GM12865 (cell line): ENCODE measurements around the gene CATSPERB.

Source experiments
- DNase-seq: peaks from one replicate; pipeline ENCODE4 v3.0.0; 2010; ENCODE audit warnings: low read depth
- H3K4me3 ChIP-seq: 2 replicates; pipeline ENCODE4 v1.5.1; 2011; ENCODE audit warnings: mild to moderate bottlenecking, low read depth, low read length, control low read depth
- CTCF ChIP-seq: IDR thresholded peaks from 2 replicates; pipeline ENCODE4 v1.5.1; 2011; ENCODE audit warnings: low read length, control low read depth, low read depth, inconsistent platforms; ENCODE audit not compliant: insufficient read depth; ENCODE audit errors: missing control alignments

CATSPERB gene

DNA sequence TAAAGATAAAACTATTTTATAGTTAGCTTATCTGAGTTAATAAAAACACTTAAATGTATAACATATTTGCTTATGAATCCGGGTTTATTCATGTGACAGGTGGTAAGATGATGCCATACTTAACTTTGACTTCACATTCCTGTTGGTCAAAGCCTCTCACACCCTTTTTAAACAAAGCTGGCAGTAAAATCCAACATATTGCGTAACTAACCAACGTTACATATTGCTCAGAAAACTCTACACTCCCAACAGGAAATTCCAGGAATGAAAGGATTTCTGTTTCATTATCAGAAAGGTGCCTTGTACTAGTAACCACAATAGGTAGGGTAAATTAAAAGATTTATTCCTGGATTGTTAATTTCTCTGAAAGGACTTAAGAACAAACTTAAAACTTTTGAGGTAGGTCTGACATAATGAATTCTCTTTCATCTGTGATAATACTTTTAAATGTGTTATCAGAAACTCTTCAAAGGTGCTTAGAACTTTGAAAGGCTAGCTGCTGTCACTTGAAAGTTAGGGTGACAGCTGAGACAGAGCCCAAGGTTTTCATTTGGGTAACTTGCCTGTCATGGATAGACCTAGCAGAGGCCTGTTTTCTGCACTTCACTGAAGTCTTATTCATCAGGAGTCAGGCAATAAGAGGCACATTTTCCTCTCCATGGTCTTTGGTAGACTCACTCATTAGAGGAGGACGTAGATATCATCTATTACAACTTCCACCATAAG, 23.8 kb upstream of the CATSPERB start:
- no peak for DNase-seq
- no peak overlapping the region for H3K4me3 ChIP-seq
- no peak for TF ChIP-seq CTCF

GRCh38 chr14:91754819-91755218, 22.9 kb upstream of the CATSPERB start:
- no peak for DNase-seq
- H3K4me3 ChIP-seq = no peak overlapping the region
- TF ChIP-seq CTCF = no peak

DNA sequence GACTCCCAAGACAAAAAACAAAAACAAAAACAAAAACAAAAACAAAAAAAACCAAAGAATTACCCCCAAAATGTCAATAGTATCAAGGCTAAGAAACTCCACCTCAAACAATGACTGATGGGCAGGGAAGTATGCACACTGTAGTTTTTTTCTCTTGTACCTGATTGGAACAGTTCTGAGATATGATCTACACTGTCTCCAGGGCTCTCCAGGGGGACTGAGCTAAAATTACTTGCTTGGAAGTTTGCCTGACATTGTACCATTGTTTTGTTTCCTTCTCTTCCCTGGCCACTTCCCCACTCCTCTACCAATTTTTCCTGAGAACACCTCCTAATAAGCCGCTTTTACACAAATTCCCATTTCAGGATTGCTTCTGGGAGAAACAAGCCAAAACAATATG, 22.3 kb upstream of the CATSPERB start:
- no peak overlapping the region for H3K4me3 ChIP-seq
- no peak for DNase-seq
- TF ChIP-seq CTCF = no peak

DNA sequence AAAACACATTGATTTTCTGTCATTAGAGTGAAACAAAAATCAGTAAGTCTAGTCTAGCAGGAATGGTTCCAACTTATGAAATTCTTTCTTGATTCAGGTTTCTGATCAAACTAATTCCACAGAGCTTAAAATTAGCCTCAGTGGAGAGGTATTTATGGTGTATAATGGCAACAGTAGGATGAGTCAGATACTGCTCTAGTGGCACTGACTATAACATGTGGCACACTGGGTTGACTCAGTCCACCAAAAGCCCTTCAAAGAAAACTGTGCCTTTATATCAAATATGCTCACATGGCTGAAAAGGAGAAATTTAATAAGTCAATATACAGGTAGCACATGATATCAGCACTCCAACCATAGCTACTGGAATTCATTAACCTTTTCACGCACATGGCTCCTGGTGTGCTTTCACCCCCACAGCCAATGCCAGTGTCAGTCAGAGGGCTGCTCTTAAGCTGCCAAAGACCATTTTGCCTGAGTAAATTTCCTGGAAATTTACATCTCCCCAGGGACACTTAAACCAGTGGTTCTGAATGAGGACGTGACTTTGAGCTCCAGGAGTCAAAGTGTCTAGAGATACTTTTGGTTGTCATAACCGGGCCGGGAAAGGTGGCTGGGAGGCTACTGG, 21.7 kb upstream of the CATSPERB start:
- TF ChIP-seq CTCF = no peak
- H3K4me3 ChIP-seq = no peak overlapping the region
- no peak for DNase-seq

DNA sequence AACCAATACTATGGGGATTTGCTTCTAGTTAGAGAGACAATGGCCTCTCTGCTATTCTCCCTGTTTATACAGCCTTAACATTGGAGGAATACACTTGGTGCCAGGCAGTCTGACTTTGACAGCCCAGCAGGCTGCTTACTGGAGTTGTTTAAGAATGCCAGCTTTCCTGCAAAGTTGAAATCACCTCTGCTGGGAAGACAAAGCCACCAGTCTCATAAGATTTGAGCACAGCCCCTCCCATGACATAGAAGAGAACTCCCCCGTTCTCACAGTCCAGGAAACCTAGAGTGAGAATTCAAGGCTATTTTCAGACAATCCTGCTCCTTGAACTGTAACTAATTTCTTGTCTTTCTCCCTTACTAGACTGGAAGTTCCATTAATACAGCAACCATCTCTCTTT, 21.1 kb upstream of the CATSPERB start:
- TF ChIP-seq CTCF = no peak
- no peak for DNase-seq
- no peak overlapping the region for H3K4me3 ChIP-seq

DNA sequence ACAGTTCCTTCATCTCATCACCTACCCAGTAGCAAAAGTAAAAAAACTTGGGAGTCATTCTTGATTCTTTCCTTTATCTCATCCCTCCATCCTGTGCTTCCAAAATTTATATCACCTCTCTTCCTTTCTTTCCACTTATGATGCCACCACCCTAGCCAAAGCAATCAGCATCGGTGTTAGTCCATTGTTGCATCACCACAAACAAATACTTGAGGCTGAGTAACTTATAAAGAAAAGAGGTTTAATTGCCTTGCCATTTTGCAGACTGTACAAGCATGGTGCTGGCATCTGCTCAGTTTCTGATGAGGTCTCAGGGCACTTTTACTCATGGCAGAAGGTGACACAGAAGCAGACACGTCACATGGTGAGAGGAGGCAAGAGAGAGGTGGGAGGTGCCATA, 19.8 kb upstream of the CATSPERB start:
- no peak overlapping the region for H3K4me3 ChIP-seq
- TF ChIP-seq CTCF = no peak
- DNase-seq = no peak
